CD8-positive, alpha-beta memory T cell (primary cell): Measurements from ENCODE around the gene NSMCE1. TPM values are rescaled to one million over a fixed set of nuclear protein-coding genes. Genes with fewer than 3 reads are reported as not detected.
A peak's percentile ranks its signal among the peaks of the same experiment; 100 is the strongest.

ENCODE experiments used
- CTCF ChIA-PET: fragments of 350-600 bp; sonication (Branson Sonifier 250); formaldehyde crosslinking; loops from one replicate; lab custom pipeline; 2021; ENCODE audit warnings: antibody characterized with exemption; lab: Charles Lee
- POLR2A ChIA-PET: fragments of 350-600 bp; sonication (Branson Sonifier 250); formaldehyde crosslinking; loops from one replicate; lab custom pipeline; 2021; ENCODE audit warnings: antibody characterized with exemption; lab: Charles Lee
- DNase-seq, 5 donors: peaks; one replicate each; pipeline versions ENCODE4 v3.0.0 to v3.0.0-alpha.2; 2020 to 2022; ENCODE audit warnings: mixed read lengths in 1 of 5
- H3K27ac ChIP-seq: one replicate; pipeline ENCODE4 v1.7.0; 2013; ENCODE audit warnings: low read depth, mild to moderate bottlenecking, low read length, moderate library complexity
- H3K27me3 ChIP-seq: 2 replicates; pipeline ENCODE4 v1.7.0; 2013; ENCODE audit warnings: low read length, mild to moderate bottlenecking; ENCODE audit not compliant: insufficient read depth, poor library complexity, severe bottlenecking
- H3K36me3 ChIP-seq: 2 replicates; pipeline ENCODE4 v1.7.0; 2013; ENCODE audit warnings: mild to moderate bottlenecking, low read length, moderate library complexity; ENCODE audit not compliant: insufficient read depth
- H3K4me1 ChIP-seq: 2 replicates; pipeline ENCODE4 v1.7.0; 2013; ENCODE audit warnings: mild to moderate bottlenecking, low read length, moderate library complexity; ENCODE audit not compliant: insufficient read depth
- H3K4me3 ChIP-seq: 2 replicates; pipeline ENCODE4 v1.7.0; 2013; ENCODE audit warnings: mild to moderate bottlenecking, low read length
- H3K9me3 ChIP-seq: 2 replicates; pipeline ENCODE4 v1.7.0; 2013; ENCODE audit warnings: mild to moderate bottlenecking, low read length
- H3K27ac Mint-ChIP-seq, 8 donors: one replicate each; pipeline ENCODE4 v1.8.0; 2020 to 2021; ENCODE audit warnings: mixed read lengths in 8 of 8, mild to moderate bottlenecking in 6 of 8, inconsistent platforms in 3 of 8, moderate library complexity in 3 of 8
- H3K27me3 Mint-ChIP-seq, 2 donors: one replicate each; pipeline ENCODE4 v1.8.0; 2020 to 2021; ENCODE audit warnings: mixed read lengths in 2 of 2, mild to moderate bottlenecking in 1 of 2, moderate library complexity in 1 of 2
- H3K36me3 Mint-ChIP-seq, 3 donors: one replicate each; pipeline ENCODE4 v1.8.0; 2020 to 2021; ENCODE audit warnings: mixed read lengths in 3 of 3, inconsistent platforms in 1 of 3, mild to moderate bottlenecking in 1 of 3
- H3K4me1 Mint-ChIP-seq, 3 donors: one replicate each; pipeline ENCODE4 v1.8.0; 2020 to 2021; ENCODE audit warnings: mixed read lengths in 3 of 3, inconsistent platforms in 1 of 3, mild to moderate bottlenecking in 1 of 3
- H3K4me3 Mint-ChIP-seq, 7 donors: one replicate each; pipeline ENCODE4 v1.8.0; 2020 to 2021; ENCODE audit warnings: mixed read lengths in 7 of 7, mild to moderate bottlenecking in 6 of 7, moderate library complexity in 4 of 7, inconsistent platforms in 2 of 7
- H3K9me3 Mint-ChIP-seq, 5 donors: one replicate each; pipeline ENCODE4 v1.8.0; 2020 to 2022; ENCODE audit warnings: mixed read lengths in 5 of 5, mild to moderate bottlenecking in 3 of 5, moderate library complexity in 2 of 5, inconsistent platforms in 1 of 5
- polyA plus RNA-seq: library from polyadenylated mRNA; unstranded; fragments of 300-500 nt; fragmentation: Illumina TruSeq; gene quantifications from one replicate; pipeline ENCODE4 v1.2.3, GENCODE V29; 2021
- total RNA-seq, 2 experiments: library from RNA; stranded (reverse); gene quantifications; one replicate each; pipeline ENCODE4 v1.2.3, GENCODE V29; 2021

Gene NSMCE1
- total and polyA plus RNA-seq, 3 experiments from 2014 or later: 103 to 132 (median 114) TPM

- no peaks in the 10 kb centered on the region for H3K27me3 ChIP-seq
- no peaks in the 10 kb centered on the region for H3K9me3 Mint-ChIP-seq
- ChIA-PET POLR2A (interaction anchor here (0.6 to 1.7 kb wide), 8 partner anchors 20 to 251 kb away, joined by 3 to 10 read pairs (median 5); no protein-coding TSS in a partner anchor), CTCF (interaction anchor here (1.0 to 8.5 kb wide), 8 partner anchors 10 to 167 kb away, joined by 3 to 104 read pairs (median 6); no protein-coding TSS in a partner anchor)
- H3K27ac Mint-ChIP-seq: peak overlapping the region; percentile 75 to 96 (median 92)
- no peaks in the 10 kb centered on the region for H3K9me3 ChIP-seq
- peaks cover 86 to 95% (median 94%) of the 10 kb centered on the region in 3 donors for H3K4me1 Mint-ChIP-seq
- H3K4me3 Mint-ChIP-seq: peak overlapping the region; percentile 65 to 78 (median 75)
- peak in 2 of 5 donors; percentile 53 to 70 for DNase-seq
- peak overlapping the region; percentile 19 for H3K27ac ChIP-seq
- H3K36me3 ChIP-seq: no peaks in the 10 kb centered on the region
- peaks cover 0 to 11% (median 0%) of the 10 kb centered on the region in 3 donors for H3K36me3 Mint-ChIP-seq
- H3K27me3 Mint-ChIP-seq: no peaks in the 10 kb centered on the region
- H3K4me1 ChIP-seq: peaks cover 86% of the 10 kb centered on the region
- H3K4me3 ChIP-seq: peak overlapping the region; percentile 23
These were observed 68.8 kb downstream of the NSMCE1 start for GRCh38 chr16:27199736-27200135.

- H3K4me1 ChIP-seq: peaks cover 86% of the 10 kb centered on the region
- peak overlapping the region; percentile 75 to 97 (median 93) for H3K27ac Mint-ChIP-seq
- no peaks in the 10 kb centered on the region for H3K9me3 ChIP-seq
- H3K36me3 Mint-ChIP-seq: peaks cover 0 to 10% (median 0%) of the 10 kb centered on the region in 3 donors
- no peaks in the 10 kb centered on the region for H3K27me3 ChIP-seq
- peak overlapping the region in 4 of 7 donors; percentile 29 to 77 (median 63) for H3K4me3 Mint-ChIP-seq
- H3K27me3 Mint-ChIP-seq: no peaks in the 10 kb centered on the region
- ChIA-PET CTCF (interaction anchor here (1.0 to 8.5 kb wide), 8 partner anchors 9 to 168 kb away, joined by 3 to 104 read pairs (median 6); no protein-coding TSS in a partner anchor), POLR2A (interaction anchor here (1.2 to 1.7 kb wide), 7 partner anchors 20 to 251 kb away, joined by 3 to 10 read pairs (median 5); no protein-coding TSS in a partner anchor)
- no peak overlapping the region for H3K27ac ChIP-seq
- peaks cover 87 to 97% (median 95%) of the 10 kb centered on the region in 3 donors for H3K4me1 Mint-ChIP-seq
- no peak for DNase-seq
- no peak overlapping the region for H3K4me3 ChIP-seq
- no peaks in the 10 kb centered on the region for H3K9me3 Mint-ChIP-seq
- no peaks in the 10 kb centered on the region for H3K36me3 ChIP-seq
These were observed 69.4 kb downstream of the NSMCE1 start for GRCh38 chr16:27199235-27199586.

- Mint-ChIP-seq H3K36me3 (peaks cover 0 to 5% (median 0%) of the 10 kb centered on the region in 3 donors), H3K9me3 (no peaks in the 10 kb centered on the region), H3K4me1 (peaks cover 84 to 96% (median 93%) of the 10 kb centered on the region in 3 donors), H3K27ac (peak overlapping the region in 7 of 8 donors; percentile 51 to 97 (median 92)), H3K27me3 (no peaks in the 10 kb centered on the region), H3K4me3 (peak overlapping the region in 3 of 7 donors; percentile 19 to 77 (median 23))
- Histone ChIP-seq H3K27ac (no peak overlapping the region), H3K4me1 (peaks cover 88% of the 10 kb centered on the region), H3K4me3 (no peak overlapping the region), H3K9me3 (no peaks in the 10 kb centered on the region), H3K36me3 (no peaks in the 10 kb centered on the region), H3K27me3 (no peaks in the 10 kb centered on the region)
- no peak for DNase-seq
- ChIA-PET POLR2A (interaction anchor here (1.2 to 1.7 kb wide), 6 partner anchors 19 to 247 kb away, joined by 3 to 10 read pairs (median 6); no protein-coding TSS in a partner anchor), CTCF (interaction anchor here (0.9 to 8.5 kb wide), 8 partner anchors 9 to 168 kb away, joined by 3 to 104 read pairs (median 6); no protein-coding TSS in a partner anchor)
These were observed 69.9 kb downstream of the NSMCE1 start for GRCh38 chr16:27198451-27199234.

DNA sequence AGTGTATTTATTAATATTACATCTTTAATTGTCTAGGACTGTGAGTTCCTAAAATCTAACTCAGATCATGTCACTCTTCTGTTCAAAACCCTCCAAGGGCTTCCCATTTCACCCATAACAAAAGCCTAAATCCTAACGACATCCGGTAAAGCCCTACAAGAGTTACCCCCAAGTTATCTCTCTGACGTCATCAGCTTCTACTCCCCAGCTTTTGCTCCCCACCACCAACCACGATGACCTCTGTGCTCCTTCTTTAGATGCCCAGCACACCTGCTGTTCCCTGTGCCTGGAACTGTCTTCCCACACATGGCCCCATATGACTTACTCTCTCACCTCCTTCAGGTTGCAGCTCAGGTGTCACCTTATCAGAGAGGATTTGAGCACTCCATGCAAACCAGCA lies 71.6 kb downstream of the NSMCE1 start:
- H3K4me1 Mint-ChIP-seq: peaks cover 69 to 85% (median 84%) of the 10 kb centered on the region in 3 donors
- Histone ChIP-seq H3K27me3 (no peaks in the 10 kb centered on the region), H3K4me1 (peaks cover 75% of the 10 kb centered on the region), H3K4me3 (no peak overlapping the region), H3K36me3 (no peaks in the 10 kb centered on the region), H3K9me3 (no peaks in the 10 kb centered on the region), H3K27ac (no peak overlapping the region)
- H3K9me3 Mint-ChIP-seq: no peaks in the 10 kb centered on the region
- no peaks in the 10 kb centered on the region for H3K27me3 Mint-ChIP-seq
- no peak for DNase-seq
- CTCF ChIA-PET: interaction anchor here (1.2 to 8.5 kb wide), 5 partner anchors 18 to 171 kb away, joined by 3 to 104 read pairs (median 5); no protein-coding TSS in a partner anchor
- peak overlapping the region; percentile 45 to 97 (median 85) for H3K27ac Mint-ChIP-seq
- H3K4me3 Mint-ChIP-seq: peak overlapping the region in 4 of 7 donors; percentile 2 to 50 (median 7)
- H3K36me3 Mint-ChIP-seq: no peaks in the 10 kb centered on the region
- POLR2A ChIA-PET: no interaction called here

- CTCF ChIA-PET: interaction anchor here (0.7 to 8.5 kb wide), 9 partner anchors 8 to 45 kb away, joined by 3 to 104 read pairs (median 5); no protein-coding TSS in a partner anchor
- peaks cover 68% of the 10 kb centered on the region for H3K4me1 ChIP-seq
- H3K27ac ChIP-seq: no peak overlapping the region
These were observed 72.5 kb downstream of the NSMCE1 start for GRCh38 chr16:27195941-27196595.

DNA sequence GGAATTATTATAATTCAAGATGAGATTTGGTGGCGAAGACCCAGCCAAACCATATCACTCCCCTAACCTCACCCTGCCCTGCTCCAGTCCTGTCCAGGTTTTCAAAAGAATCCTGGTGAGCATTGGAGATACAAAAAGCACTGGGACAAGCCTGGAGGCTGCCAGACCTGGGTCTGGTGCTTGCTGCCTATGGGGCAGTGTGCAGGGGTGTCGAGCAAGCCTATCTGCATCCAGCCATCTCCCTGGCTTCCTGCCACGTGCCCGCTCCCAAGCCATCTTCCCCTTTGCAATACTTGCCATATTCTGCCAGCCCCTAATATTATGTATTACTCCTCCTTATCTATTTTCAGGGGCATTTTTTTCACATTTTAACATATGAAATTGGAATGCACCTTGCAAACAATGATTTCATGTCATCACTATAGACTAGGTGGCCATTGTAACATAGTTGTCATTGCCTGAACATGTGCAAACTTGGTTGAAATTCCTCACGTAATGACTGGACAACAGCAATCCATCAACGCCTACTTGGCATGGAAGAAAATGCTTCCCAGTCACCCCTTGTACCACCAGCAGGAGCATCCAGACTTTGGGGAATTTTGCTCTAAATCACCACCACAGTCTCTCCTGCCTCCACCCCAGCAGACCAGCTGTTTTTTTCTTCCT lies 73.4 kb downstream of the NSMCE1 start:
- Histone ChIP-seq H3K4me3 (peak overlapping the region; percentile 12), H3K36me3 (no peaks in the 10 kb centered on the region), H3K27me3 (no peaks in the 10 kb centered on the region), H3K4me1 (peaks cover 61% of the 10 kb centered on the region), H3K27ac (no peak overlapping the region), H3K9me3 (no peaks in the 10 kb centered on the region)
- Mint-ChIP-seq H3K27ac (peak overlapping the region; percentile 80 to 97 (median 94)), H3K9me3 (no peaks in the 10 kb centered on the region), H3K36me3 (no peaks in the 10 kb centered on the region), H3K4me1 (peaks cover 56 to 70% (median 66%) of the 10 kb centered on the region in 3 donors), H3K27me3 (no peaks in the 10 kb centered on the region), H3K4me3 (peak overlapping the region in 3 of 7 donors; percentile 32 to 78 (median 55))
- DNase-seq: no peak
- POLR2A ChIA-PET: interaction anchor here (1.1 kb wide), 1 partner anchor 36 kb away, joined by 5 read pairs; no protein-coding TSS in a partner anchor
- CTCF ChIA-PET: interaction anchor here (0.7 to 8.5 kb wide), 9 partner anchors 8 to 173 kb away, joined by 3 to 104 read pairs (median 3); no protein-coding TSS in a partner anchor

More at GRCh38 chr16:27195941-27196595, 72.5 kb downstream of the NSMCE1 start:
- peak overlapping the region; percentile 80 to 97 (median 94) for H3K27ac Mint-ChIP-seq
- peak in 3 of 5 donors; percentile 71 to 87 (median 80) for DNase-seq
- Histone ChIP-seq H3K27me3 (no peaks in the 10 kb centered on the region), H3K4me3 (peak overlapping the region; percentile 12), H3K9me3 (no peaks in the 10 kb centered on the region), H3K36me3 (no peaks in the 10 kb centered on the region)
- no peaks in the 10 kb centered on the region for H3K9me3 Mint-ChIP-seq
- POLR2A ChIA-PET: interaction anchor here (1.1 kb wide), 1 partner anchor 35 kb away, joined by 5 read pairs; no protein-coding TSS in a partner anchor
- H3K4me1 Mint-ChIP-seq: peaks cover 65 to 79% (median 75%) of the 10 kb centered on the region in 3 donors
- no peaks in the 10 kb centered on the region for H3K27me3 Mint-ChIP-seq
- H3K4me3 Mint-ChIP-seq: peak overlapping the region in 6 of 7 donors; percentile 42 to 78 (median 70)
- no peaks in the 10 kb centered on the region for H3K36me3 Mint-ChIP-seq
